ENCODE measurements around the gene MCU. TPM values are rescaled to one million over a fixed set of nuclear protein-coding genes. Genes with fewer than 3 reads are reported as not detected.
A peak's percentile ranks its signal among the peaks of the same experiment; 100 is the strongest.
"Not testable (repeated sequence)": the region's sequence is repeated elsewhere in the genome, so short reads cannot be mapped to it uniquely, and the experiment has no call there.

MCU gene
- total RNA-seq, 2 donors from 2014 or later = 22.5 to 35.2 TPM

DNA sequence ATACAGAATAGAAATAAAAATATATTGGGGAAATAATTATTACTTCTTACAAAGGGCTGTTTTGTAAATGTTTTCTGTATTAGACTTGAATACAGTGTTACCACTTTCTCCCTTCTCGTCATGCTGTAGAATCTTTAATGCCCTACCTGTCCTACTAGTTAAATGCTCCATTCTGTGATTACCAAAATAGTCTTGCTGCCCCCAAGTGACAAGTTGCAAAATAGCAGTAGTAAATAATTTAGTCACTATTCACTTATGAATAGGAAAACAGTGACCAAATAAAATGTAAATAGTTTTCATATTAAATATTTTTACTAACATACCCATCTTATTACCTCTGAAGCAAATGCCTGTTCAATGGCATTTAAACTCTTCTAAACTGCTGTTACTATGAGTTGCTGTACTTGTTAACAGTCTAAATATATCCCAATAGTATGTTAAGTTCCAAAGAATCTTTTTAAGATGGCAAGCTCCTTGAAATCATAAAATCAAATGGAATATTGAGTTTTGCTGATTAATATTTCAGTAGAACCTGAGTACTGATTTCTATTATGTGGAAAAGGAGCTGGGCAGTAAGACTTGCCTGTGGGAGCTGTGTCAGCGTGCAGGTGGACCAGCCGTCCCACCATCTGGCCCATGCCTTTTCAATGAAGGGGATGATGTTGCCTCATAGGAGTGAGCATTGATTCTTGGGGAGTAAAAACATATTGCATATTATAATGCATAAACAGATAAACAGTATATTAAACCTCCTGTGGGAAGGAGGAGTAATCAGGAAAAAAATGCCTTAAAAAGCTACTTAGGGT lies 183.5 kb downstream of the MCU start:
- no peak for ATAC-seq
- peaks cover 0 to 4% of the 10 kb centered on the region in 2 donors for H3K9me3 Mint-ChIP-seq
- DNase-seq (ENCODE audit: low spot score in 2 of 2) = no peak
- H3K36me3 Mint-ChIP-seq = peaks cover 0 to 15% of the 10 kb centered on the region in 2 donors
- H3K27ac Mint-ChIP-seq = no peak overlapping the region

DNA sequence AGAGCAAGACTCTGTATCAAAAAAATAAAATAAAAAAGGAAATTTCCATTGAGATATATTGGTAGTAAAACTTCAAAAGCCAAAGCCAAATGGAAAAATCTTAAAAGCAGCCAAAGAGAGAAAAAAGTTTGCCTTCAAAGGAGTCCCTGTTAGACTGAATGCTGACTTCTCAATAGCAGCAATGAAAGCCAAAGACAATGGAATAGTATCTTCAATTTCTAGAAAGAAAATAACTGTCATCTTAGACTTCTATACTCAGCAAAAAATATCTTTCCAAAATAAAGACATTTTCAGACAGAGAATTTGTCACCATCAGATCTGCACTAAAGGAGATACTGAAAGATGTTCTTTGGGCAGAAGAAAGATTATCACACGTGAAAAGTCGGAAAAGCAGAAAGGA lies 187.3 kb downstream of the MCU start:
- Mint-ChIP-seq H3K36me3 (peaks cover 10 to 27% of the 10 kb centered on the region in 2 donors), H3K27ac (no peak overlapping the region), H3K9me3 (peaks cover 0 to 10% of the 10 kb centered on the region in 2 donors)
- ATAC-seq (no peak), DNase-seq (ENCODE audit: low spot score in 2 of 2) (no peak)

- Mint-ChIP-seq H3K27ac (no peak overlapping the region), H3K9me3 (peaks cover 0 to 10% of the 10 kb centered on the region in 2 donors), H3K36me3 (peaks cover 10 to 32% of the 10 kb centered on the region in 2 donors)
- no peak for DNase-seq (ENCODE audit: low spot score in 2 of 2)
- ATAC-seq = no peak
Observed at GRCh38 chr10:72881291-72881690, 189.3 kb downstream of the MCU start.

GRCh38 chr10:72883861-72884260 lies 191.9 kb downstream of the MCU start:
- Mint-ChIP-seq H3K36me3 (peaks cover 23 to 45% of the 10 kb centered on the region in 2 donors), H3K27ac (no peak overlapping the region), H3K9me3 (peaks cover 6 to 7% of the 10 kb centered on the region in 2 donors)
- DNase-seq (ENCODE audit: low spot score in 2 of 2) (no peak), ATAC-seq (no peak)

GRCh38 chr10:72885953-72886352 lies 194.0 kb downstream of the MCU start:
- ATAC-seq = no peak
- DNase-seq (ENCODE audit: low spot score in 2 of 2) = no peak
- H3K36me3 Mint-ChIP-seq = peaks cover 25 to 34% of the 10 kb centered on the region in 2 donors
- H3K9me3 Mint-ChIP-seq = peaks cover 6 to 7% of the 10 kb centered on the region in 2 donors
- H3K27ac Mint-ChIP-seq = no peak overlapping the region

DNA sequence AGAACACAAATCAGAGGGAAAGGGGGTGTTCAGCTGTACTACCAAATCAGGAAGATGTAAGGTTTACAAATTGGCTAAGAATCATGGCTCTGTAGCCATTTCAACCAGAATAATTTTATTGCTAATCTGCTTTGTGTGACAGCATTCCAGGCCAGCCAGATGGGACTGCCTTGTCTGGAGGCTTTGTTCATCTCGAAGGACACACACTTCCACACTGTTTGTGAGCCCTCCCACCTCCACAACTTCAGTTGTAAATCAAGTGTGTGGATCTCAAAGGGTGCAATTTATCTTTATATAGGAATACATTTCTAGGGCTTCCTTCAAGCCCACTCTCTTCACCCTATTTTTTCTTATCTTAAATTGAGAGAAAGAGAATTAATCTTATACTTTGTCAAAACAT lies 194.7 kb downstream of the MCU start:
- DNase-seq (ENCODE audit: low spot score in 2 of 2) (no peak), ATAC-seq (no peak)
- Mint-ChIP-seq H3K36me3 (peaks cover 23 to 34% of the 10 kb centered on the region in 2 donors), H3K9me3 (peaks cover 6% of the 10 kb centered on the region in 2 donors), H3K27ac (peak overlapping the region in 1 of 2 donors; percentile 84)

DNA sequence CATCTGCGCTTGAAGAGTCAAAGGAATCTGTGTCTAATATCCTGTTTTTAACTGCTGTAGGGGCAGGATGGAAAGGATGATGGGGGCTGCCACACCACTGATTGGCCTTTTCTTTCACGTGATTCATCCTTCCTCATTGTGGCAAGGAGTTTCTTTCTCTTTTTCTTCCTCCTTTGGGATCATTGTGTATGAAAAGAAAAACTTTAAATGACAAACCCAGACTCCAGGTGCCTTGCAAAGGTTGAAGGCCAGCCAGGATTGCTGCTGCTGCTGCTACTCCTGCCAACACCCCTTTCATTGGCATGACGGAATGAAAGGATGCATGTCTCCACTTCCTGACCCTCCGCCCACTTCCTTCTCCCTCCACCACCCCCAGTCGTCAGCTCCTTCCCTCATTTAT lies 195.1 kb downstream of the MCU start:
- H3K9me3 Mint-ChIP-seq = peaks cover 2 to 6% of the 10 kb centered on the region in 2 donors
- H3K27ac Mint-ChIP-seq = peak overlapping the region in 1 of 2 donors; percentile 84
- DNase-seq (ENCODE audit: low spot score in 2 of 2) (no peak), ATAC-seq (peak in 1 of 2 donors; percentile 71)
- peaks cover 20 to 33% of the 10 kb centered on the region in 2 donors for H3K36me3 Mint-ChIP-seq

DNA sequence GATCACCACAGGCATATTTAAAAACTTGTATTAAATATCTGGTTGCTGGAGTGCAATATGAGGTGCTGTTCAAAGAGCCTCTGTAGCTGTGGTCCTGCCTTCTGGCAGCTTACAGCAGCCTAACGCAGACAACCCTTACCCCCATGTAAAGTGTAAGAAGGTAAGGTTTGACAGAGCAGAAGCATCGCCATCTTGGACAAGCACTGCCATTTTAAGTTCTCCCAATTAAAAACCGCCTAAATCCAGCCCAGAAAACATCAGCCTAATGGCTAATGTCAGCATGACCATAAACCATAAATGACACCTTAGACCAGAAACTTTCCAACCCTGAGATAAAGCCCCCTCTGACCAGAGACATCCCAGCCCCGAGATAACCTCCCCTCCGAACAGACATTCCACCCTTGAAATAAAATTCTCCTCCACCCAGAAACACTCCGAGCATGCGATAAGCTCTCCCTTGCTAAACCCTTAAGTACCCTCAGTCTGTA lies 196.3 kb downstream of the MCU start:
- DNase-seq (ENCODE audit: low spot score in 2 of 2) (no peak), ATAC-seq (no peak)
- Mint-ChIP-seq H3K36me3 (peaks cover 14 to 24% of the 10 kb centered on the region in 2 donors), H3K9me3 (peaks cover 0 to 6% of the 10 kb centered on the region in 2 donors), H3K27ac (peak overlapping the region in 1 of 2 donors; percentile 84)

- no peak overlapping the region for H3K27ac Mint-ChIP-seq
- H3K36me3 Mint-ChIP-seq = peaks cover 14 to 24% of the 10 kb centered on the region in 2 donors
- no peak for ATAC-seq
Observed at GRCh38 chr10:72889391-72889831, 197.5 kb downstream of the MCU start.

GRCh38 chr10:72890086-72890485 lies 198.1 kb downstream of the MCU start:
- Mint-ChIP-seq H3K9me3 (peaks cover 0 to 6% of the 10 kb centered on the region in 2 donors), H3K27ac (no peak overlapping the region), H3K36me3 (peaks cover 14 to 24% of the 10 kb centered on the region in 2 donors)
- DNase-seq (ENCODE audit: low spot score in 2 of 2) = no peak
- no peak for ATAC-seq

More at GRCh38 chr10:72889391-72889831, 197.5 kb downstream of the MCU start:
- peaks cover 0 to 6% of the 10 kb centered on the region in 2 donors for H3K9me3 Mint-ChIP-seq
- DNase-seq (ENCODE audit: low spot score in 2 of 2) = no peak

GRCh38 chr10:72893136-72893798 lies 201.3 kb downstream of the MCU start, which contains the start of gene OIT3:
OIT3 (plus strand) TSS chr10:72893739; CDS start chr10:72893799, 60 bp downstream.
- peaks cover 6 to 8% of the 10 kb centered on the region in 2 donors for H3K36me3 Mint-ChIP-seq
- ATAC-seq (no peak), DNase-seq (ENCODE audit: low spot score in 2 of 2) (no peak)
- H3K27ac Mint-ChIP-seq = no peak within 1 kb of the TSS
- peaks cover 0 to 5% of the 10 kb centered on the region in 2 donors for H3K9me3 Mint-ChIP-seq

DNA sequence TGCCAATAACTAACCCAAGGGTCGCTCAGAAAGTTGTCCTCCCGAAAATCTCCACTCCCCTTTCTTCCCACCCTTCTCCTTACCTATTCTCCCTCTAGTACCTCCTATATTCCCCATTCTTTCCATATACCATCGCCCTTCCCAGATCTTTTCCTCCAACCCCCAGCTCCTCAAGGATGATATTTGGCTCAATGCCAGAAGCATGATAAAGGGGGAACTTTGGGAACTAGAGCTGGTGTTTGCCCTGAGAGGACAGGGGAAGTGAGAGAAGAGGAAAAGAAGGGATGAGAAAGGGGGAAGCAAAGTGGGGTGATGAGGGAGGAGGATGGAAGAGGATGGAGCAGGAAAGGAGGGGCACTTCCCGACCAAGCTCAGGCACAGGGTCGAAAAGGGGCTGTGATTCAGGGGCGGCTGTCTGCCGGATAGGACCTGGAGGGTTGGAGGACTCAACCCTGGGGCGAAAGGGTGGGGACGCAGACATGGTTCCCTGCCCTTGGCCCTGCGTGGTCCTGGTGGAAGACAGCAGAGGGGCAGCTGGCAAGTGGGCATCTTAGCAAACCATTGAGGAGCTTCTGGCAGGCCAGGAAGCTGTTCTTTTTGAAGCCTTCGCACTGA lies 203.4 kb downstream of the MCU start:
- H3K27ac Mint-ChIP-seq = no peak overlapping the region

DNA sequence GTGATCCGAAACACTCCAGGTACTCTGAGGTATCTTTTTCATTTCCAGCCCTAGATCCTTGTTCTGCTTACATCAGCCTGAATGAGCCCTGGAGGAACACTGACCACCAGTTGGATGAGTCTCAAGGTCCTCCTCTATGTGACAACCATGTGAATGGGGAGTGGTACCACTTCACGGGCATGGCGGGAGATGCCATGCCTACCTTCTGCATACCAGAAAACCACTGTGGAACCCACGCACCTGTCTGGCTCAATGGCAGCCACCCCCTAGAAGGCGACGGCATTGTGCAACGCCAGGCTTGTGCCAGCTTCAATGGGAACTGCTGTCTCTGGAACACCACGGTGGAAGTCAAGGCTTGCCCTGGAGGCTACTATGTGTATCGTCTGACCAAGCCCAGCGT lies 206.7 kb downstream of the MCU start:
- DNase-seq (ENCODE audit: low spot score in 2 of 2) (no peak), ATAC-seq (no peak)
- Mint-ChIP-seq H3K27ac (no peak overlapping the region), H3K36me3 (no peaks in the 10 kb centered on the region), H3K9me3 (no peaks in the 10 kb centered on the region)

More for the DNA sequence above, 203.4 kb downstream of the MCU start:
- no peaks in the 10 kb centered on the region for H3K36me3 Mint-ChIP-seq
- ATAC-seq = no peak
- H3K9me3 Mint-ChIP-seq = no peaks in the 10 kb centered on the region
- DNase-seq (ENCODE audit: low spot score in 2 of 2) = no peak

GRCh38 chr10:72899545-72899944 lies 207.6 kb downstream of the MCU start:
- DNase-seq (ENCODE audit: low spot score in 2 of 2) (no peak), ATAC-seq (no peak)
- no peak overlapping the region for H3K27ac Mint-ChIP-seq
- no peaks in the 10 kb centered on the region for H3K36me3 Mint-ChIP-seq
- H3K9me3 Mint-ChIP-seq = no peaks in the 10 kb centered on the region

GRCh38 chr10:72903941-72904446 lies 212.1 kb downstream of the MCU start:
- H3K36me3 Mint-ChIP-seq; H3K9me3 Mint-ChIP-seq; ATAC-seq; H3K27ac Mint-ChIP-seq; DNase-seq (ENCODE audit: low spot score in 2 of 2): not testable (repeated sequence)

GRCh38 chr10:72904806-72905205 lies 212.9 kb downstream of the MCU start:
- DNase-seq (ENCODE audit: low spot score in 2 of 2) (no peak), ATAC-seq (no peak)
- no peak overlapping the region for H3K27ac Mint-ChIP-seq
- H3K9me3 Mint-ChIP-seq = no peaks in the 10 kb centered on the region
- no peaks in the 10 kb centered on the region for H3K36me3 Mint-ChIP-seq

Measured in activated naive CD4-positive, alpha-beta T cell treated with anti-CD3 and anti-CD28 coated beads, Interleukin-2, amount 50 U/mL, for 72 hours (primary cell).